ENCODE data around the gene PREX1. TPM values are rescaled to one million over a fixed set of nuclear protein-coding genes. Genes with fewer than 3 reads are reported as not detected.

PREX1 gene
- total RNA-seq, 1 donor from 2014 or later: 15.8 TPM

- DNase-seq: no peak
These were observed 75.9 kb downstream of the PREX1 start for GRCh38 chr20:48751871-48752270.

GRCh38 chr20:48750941-48751635 lies 76.7 kb downstream of the PREX1 start:
- DNase-seq: peak; percentile 20

- DNase-seq: no peak
These were observed 77.4 kb downstream of the PREX1 start for GRCh38 chr20:48750376-48750775.

GRCh38 chr20:48749437-48749836 lies 78.4 kb downstream of the PREX1 start:
- no peak for DNase-seq

- DNase-seq: no peak
These were observed 79.2 kb downstream of the PREX1 start for GRCh38 chr20:48748556-48748955.

GRCh38 chr20:48747840-48748414 lies 79.9 kb downstream of the PREX1 start:
- DNase-seq: no peak

GRCh38 chr20:48745330-48745729 lies 82.5 kb downstream of the PREX1 start:
- DNase-seq: no peak

GRCh38 chr20:48744515-48744914 lies 83.3 kb downstream of the PREX1 start:
- DNase-seq: no peak

- no peak for DNase-seq
These were observed 84.0 kb downstream of the PREX1 start for GRCh38 chr20:48743807-48744206.

- DNase-seq: no peak
These were observed 84.7 kb downstream of the PREX1 start for GRCh38 chr20:48742912-48743680.

GRCh38 chr20:48742233-48742632 lies 85.6 kb downstream of the PREX1 start:
- no peak for DNase-seq

GRCh38 chr20:48741669-48742068 lies 86.1 kb downstream of the PREX1 start:
- DNase-seq: no peak

- no peak for DNase-seq
These were observed 87.1 kb downstream of the PREX1 start for GRCh38 chr20:48740712-48741111.

- no peak for DNase-seq
These were observed 87.5 kb downstream of the PREX1 start for GRCh38 chr20:48740292-48740649.

- DNase-seq: no peak
These were observed 88.2 kb downstream of the PREX1 start for GRCh38 chr20:48739395-48740291.

- peak; percentile 47 for DNase-seq
These were observed 89.1 kb downstream of the PREX1 start for GRCh38 chr20:48738399-48739304.

- no peak for DNase-seq
These were observed 89.8 kb downstream of the PREX1 start for GRCh38 chr20:48738094-48738398.

GRCh38 chr20:48737434-48738093 lies 90.2 kb downstream of the PREX1 start:
- no peak for DNase-seq

- no peak for DNase-seq
These were observed 91.2 kb downstream of the PREX1 start for GRCh38 chr20:48736636-48737035.

GRCh38 chr20:48736231-48736630 lies 91.6 kb downstream of the PREX1 start:
- no peak for DNase-seq

- no peak for DNase-seq
These were observed 92.7 kb downstream of the PREX1 start for GRCh38 chr20:48735112-48735511.

Measured in skin of body (tissue), 2 donors.